Measurements from ENCODE around the gene CEMIP. TPM values are rescaled to one million over a fixed set of nuclear protein-coding genes. Genes with fewer than 3 reads are reported as not detected.

The CEMIP gene
- total and polyA plus RNA-seq, 12 donors, result 0.08 to 2.2 (median 0.35) TPM

- 98 to 100% (median 100%) methylated on average over 1 of the region's 1 CpG for whole genome bisulfite sequencing, 4 donors
- Histone ChIP-seq H3K27ac (no peak overlapping the region), H3K4me3 (no peak overlapping the region), H3K9me3 (replicated peaks in 1 of 3) (no peaks in the 10 kb centered on the region), H3K4me1 (replicated peaks in 1 of 2) (peaks cover 0 to 9% of the 10 kb centered on the region in 2 donors), H3K27me3 (no peaks in the 10 kb centered on the region), H3K36me3 (replicated peaks in 1 of 2) (no peaks in the 10 kb centered on the region)
- no peak for TF ChIP-seq POLR2A (IDR thresholded peaks at IDR 0.05)
- peak in 5 of 6 experiments; percentile 26 to 44 (median 43) for TF ChIP-seq CTCF (IDR thresholded peaks at IDR 0.05)
- no peak for DNase-seq
- intact Hi-C loops (cut with DNase I), result loop anchor here (10.0 kb wide), 2 partner anchors 109 to 319 kb away; no protein-coding TSS in a partner anchor
These were observed 217.1 kb downstream of the CEMIP start for GRCh38 chr15:80996247-80996646.

- no peak for DNase-seq
- Histone ChIP-seq H3K27me3 (no peaks in the 10 kb centered on the region), H3K36me3 (replicated peaks in 1 of 2) (peaks cover 0 to 1% of the 10 kb centered on the region in 2 donors), H3K27ac (no peak overlapping the region), H3K9me3 (replicated peaks in 1 of 3) (no peaks in the 10 kb centered on the region), H3K4me1 (replicated peaks in 1 of 2) (peaks cover 0 to 17% of the 10 kb centered on the region in 2 donors), H3K4me3 (no peak overlapping the region)
- intact Hi-C loops (cut with DNase I), result loop anchor here (10.0 kb wide), 2 partner anchors 107 to 317 kb away; no protein-coding TSS in a partner anchor
- 91 to 100% (median 98%) methylated on average over 1 of the region's 1 CpG for WGBS, 4 donors
- TF ChIP-seq CTCF (IDR thresholded peaks at IDR 0.05), result no peak
- no peak for TF ChIP-seq POLR2A (IDR thresholded peaks at IDR 0.05)
These were observed 218.5 kb downstream of the CEMIP start for GRCh38 chr15:80997692-80998091.

- no peak overlapping the region for H3K4me3 ChIP-seq
- intact Hi-C loops (cut with DNase I), result loop anchor here (10.0 kb wide), 2 partner anchors 107 to 317 kb away; no protein-coding TSS in a partner anchor
These were observed 219.1 kb downstream of the CEMIP start for GRCh38 chr15:80998251-80998650.

GRCh38 chr15:80999623-81000036 lies 220.5 kb downstream of the CEMIP start:
- Histone ChIP-seq H3K27me3 (no peaks in the 10 kb centered on the region), H3K4me1 (replicated peaks in 1 of 2) (peaks cover 4 to 35% of the 10 kb centered on the region in 2 donors), H3K9me3 (replicated peaks in 1 of 3) (no peaks in the 10 kb centered on the region), H3K36me3 (replicated peaks in 1 of 2) (peaks cover 0 to 9% of the 10 kb centered on the region in 2 donors), H3K27ac (peak overlapping the region in 2 of 5 donors; percentile 99), H3K4me3 (peak overlapping the region in 1 of 4 donors; percentile 98)
- intact Hi-C loops (cut with DNase I), result loop anchor here (10.0 kb wide), 2 partner anchors 105 to 315 kb away; no protein-coding TSS in a partner anchor
- DNase-seq, result no peak
- WGBS, 4 donors, result 66 to 73% (median 70%) methylated on average over 13 of the region's 13 CpGs
- no peak for TF ChIP-seq POLR2A (IDR thresholded peaks at IDR 0.05)
- no peak for TF ChIP-seq CTCF (IDR thresholded peaks at IDR 0.05)

More at GRCh38 chr15:80998251-80998650, 219.1 kb downstream of the CEMIP start:
- Histone ChIP-seq H3K27me3 (no peaks in the 10 kb centered on the region), H3K9me3 (replicated peaks in 1 of 3) (no peaks in the 10 kb centered on the region), H3K36me3 (replicated peaks in 1 of 2) (peaks cover 0 to 7% of the 10 kb centered on the region in 2 donors), H3K4me1 (replicated peaks in 1 of 2) (peaks cover 0 to 22% of the 10 kb centered on the region in 2 donors), H3K27ac (peak overlapping the region in 1 of 5 donors; percentile 41)
- TF ChIP-seq POLR2A (IDR thresholded peaks at IDR 0.05) (no peak), CTCF (IDR thresholded peaks at IDR 0.05) (no peak)
- no peak for DNase-seq
- 83 to 100% (median 87%) methylated on average over 1 of the region's 1 CpG for WGBS, 4 donors

Data from adrenal gland (tissue), 12 donors.